K562 (cell line): ENCODE data around the gene ATP6V0D1. TPM values are rescaled to one million over a fixed set of nuclear protein-coding genes. Genes with fewer than 3 reads are reported as not detected.

Source experiments
- ATAC-seq: fragments of 200-7000 bp; cut with Tn5 transposase; 3 replicates; pipeline ENCODE4 v1.9.1; 2020; ENCODE audit warnings: moderate library complexity
- BruUV-seq: library from RNA; stranded (reverse); fragments of 400-500 nt; replicated peaks from 2 replicates; lab custom pipeline; 2021; lab: Mats Ljungman, UMichigan
- CTCF ChIA-PET: fragments of 300-600 bp; formaldehyde crosslinking; extraction: SDS; loops from one replicate; lab custom pipeline; 2021; ENCODE audit warnings: low intra/inter-chr PET ratio; lab: Yijun Ruan, JAX
- POLR2A ChIA-PET: fragments of 300-600, 350-650 bp; sonication (Branson Sonifier 250); formaldehyde crosslinking; extraction: SDS; loops from one replicate; lab custom pipeline; 2021; ENCODE audit warnings: antibody characterized with exemption, inconsistent platforms; lab: Yijun Ruan, JAX
- DNase-seq, 4 experiments: peaks; one replicate each; pipeline versions ENCODE4 v3.0.0 to v3.0.0-alpha.2; 2011 to 2018; ENCODE audit warnings: low spot score in 3 of 4, mixed read lengths in 3 of 4; ENCODE audit errors: extremely low read depth in 1 of 4
- FAIRE-seq: peaks from 2 replicates; lab custom pipeline; 2011; peaks lifted over from hg19 to GRCh38; lab: Jason Lieb, UNC
- H2AFZ ChIP-seq: 2 replicates; pipeline ENCODE4 v1.6.0; 2011; ENCODE audit warnings: low read depth, low read length, control low read depth, inconsistent platforms
- H3K27ac ChIP-seq: fragments of 200-600 bp; 3 replicates; pipeline ENCODE4 v1.8.0; 2011; ENCODE audit warnings: low read depth, mild to moderate bottlenecking, control low read depth, inconsistent platforms, low read length, moderate library complexity, mixed read lengths; ENCODE audit errors: extremely low read depth
- H3K27me3 ChIP-seq, 2 experiments: fragments of 300-600 bp in 1 of 2; 2 replicates in 1 of 2; 3 replicates in 1 of 2; pipeline versions ENCODE4 v1.6.0 to v1.8.0; 2011; ENCODE audit warnings: inconsistent platforms in 2 of 2, low read length in 2 of 2, mild to moderate bottlenecking in 1 of 2, mixed read lengths in 1 of 2, moderate library complexity in 1 of 2; ENCODE audit not compliant: control insufficient read depth in 2 of 2, insufficient read depth in 2 of 2
- H3K36me3 ChIP-seq: fragments of 300-600 bp; 3 replicates; pipeline ENCODE4 v1.8.0; 2011; ENCODE audit warnings: mild to moderate bottlenecking, low read length, inconsistent platforms; ENCODE audit not compliant: control insufficient read depth, insufficient read depth
- H3K4me1 ChIP-seq, 2 experiments: fragments of 200-600 bp in 1 of 2; replicated peaks in 1 of 2; 2 replicates in 1 of 2; 3 replicates in 1 of 2; pipeline versions ENCODE4 v1.5.1 to v1.8.0; 2011; ENCODE audit warnings: inconsistent platforms in 2 of 2, low read length in 2 of 2, mild to moderate bottlenecking in 1 of 2, mixed read lengths in 1 of 2, moderate library complexity in 1 of 2; ENCODE audit not compliant: control insufficient read depth in 2 of 2, insufficient read depth in 2 of 2
- H3K4me2 ChIP-seq: 2 replicates; pipeline ENCODE4 v1.6.1; 2011; ENCODE audit warnings: low read length, control low read depth, inconsistent platforms, mixed read lengths; ENCODE audit not compliant: insufficient read depth
- H3K4me3 ChIP-seq: fragments of 200-600 bp; sonication (generic), shearing (Covaris generic); 2 replicates; pipeline ENCODE4 v1.5.1; 2016; ENCODE audit warnings: control low read depth, inconsistent platforms
- H3K79me2 ChIP-seq: fragments of 200-600 bp; 3 replicates; pipeline ENCODE4 v1.8.0; 2011; ENCODE audit warnings: low read length, inconsistent platforms; ENCODE audit not compliant: control insufficient read depth, insufficient read depth
- H3K9ac ChIP-seq, 2 experiments: 2 replicates each; pipeline versions ENCODE4 v1.6.0 to v1.6.1; 2011; ENCODE audit warnings: low read depth in 2 of 2, low read length in 2 of 2, control low read depth in 1 of 2, inconsistent platforms in 1 of 2, mild to moderate bottlenecking in 1 of 2, mixed read lengths in 1 of 2; ENCODE audit not compliant: insufficient read depth in 1 of 2
- H3K9me1 ChIP-seq: one replicate; pipeline ENCODE4 v1.6.0; 2011; ENCODE audit warnings: inconsistent platforms, mild to moderate bottlenecking, low read length, moderate library complexity; ENCODE audit not compliant: control insufficient read depth, insufficient read depth
- H3K9me3 ChIP-seq: replicated peaks from 2 replicates; pipeline ENCODE4 v1.5.1; 2011; ENCODE audit warnings: low read depth, low read length, inconsistent platforms; ENCODE audit not compliant: control insufficient read depth, insufficient read depth
- H4K20me1 ChIP-seq: replicated peaks from 2 replicates; pipeline ENCODE4 v1.6.1; 2011; ENCODE audit warnings: low read length, inconsistent platforms, mixed read lengths; ENCODE audit not compliant: control insufficient read depth, insufficient read depth
- MYC ChIP-seq, 2 experiments: fragments of 250-450 bp in 1 of 2; sonication (Bioruptor Pico) in 1 of 2; IDR thresholded peaks; 2 replicates each; pipeline versions ENCODE4 v1.5.1 to v1.6.1; 2012 to 2021; ENCODE audit warnings: low read depth in 2 of 2, borderline replicate concordance in 1 of 2, improper control_type of control experiment in 1 of 2, low read length in 1 of 2, mild to moderate bottlenecking in 1 of 2, moderate library complexity in 1 of 2
- PURB ChIP-seq: sonication (generic); formaldehyde crosslinking; IDR thresholded peaks from 2 replicates; pipeline ENCODE4 v1.9.0; 2021; ENCODE audit warnings: low read depth, mild to moderate bottlenecking, missing genetic modification reagents
- SAFB2 ChIP-seq: fragments of 200-400 bp; formaldehyde crosslinking; IDR thresholded peaks from 2 replicates; pipeline ENCODE4 v1.6.1; 2018; ENCODE audit warnings: borderline replicate concordance, low read length, low read depth, moderate library complexity; ENCODE audit not compliant: severe bottlenecking
- SMC3 ChIP-seq: conservative IDR thresholded peaks from 2 replicates; pipeline ENCODE4 v1.6.1; 2011; ENCODE audit warnings: low read depth, low read length, improper control_type of control experiment; ENCODE audit not compliant: insufficient read depth
- ZBTB8A ChIP-seq: fragments of 450-650 bp; IDR thresholded peaks from 2 replicates; pipeline ENCODE4 v1.6.1; 2018; ENCODE audit warnings: mild to moderate bottlenecking, moderate library complexity; ENCODE audit not compliant: partially characterized antibody
- WGBS: fragments of 100-300 bp; shearing (Covaris generic); methylation state at CpG from one replicate; pipeline ENCODE4 v1.1.6; 2016; ENCODE audit warnings: low coverage, mixed read lengths; ENCODE audit not compliant: insufficient coverage; ENCODE audit errors: missing lambda C conversion rate; 5-methylcytosine and 5-hydroxymethylcytosine counted together
- in situ Hi-C: fragments of 300-500 bp; cut with MboI; formaldehyde crosslinking; loops from 4 replicates; pipeline ENCODE4 v1.15.0; 2018; ENCODE audit warnings: inconsistent platforms, mixed read lengths
- intact Hi-C: fragments of 100-400 bp; cut with micrococcal nuclease; formaldehyde crosslinking; loops from 2 replicates; pipeline ENCODE4 v1.14.2; 2022
- polyA plus RNA-seq, 8 experiments: library from polyadenylated mRNA; depleted of rRNA in 4 of 8; stranded (reverse) in 5 of 8; unstranded in 3 of 8; fragments of >200 nt; fragmentation: Nextera tagmentation in 2 of 8; fragmentation: Illumina TruSeq in 1 of 8; extraction: Ambion mirVana in 2 of 8; extraction: Trizol in 1 of 8; gene quantifications; 2 replicates each; pipeline versions ENCODE4 v1.2.1 to v1.2.3, GENCODE V29; 2011 to 2014; ENCODE audit warnings: inconsistent platforms in 1 of 8, missing spikeins in 1 of 8
- total RNA-seq, 7 experiments: library from RNA; depleted of rRNA in 6 of 7; stranded (reverse); fragments of >200 nt in 6 of 7; fragmentation: Illumina TruSeq in 2 of 7; extraction: Trizol in 2 of 7; gene quantifications; 2 replicates each; pipeline versions ENCODE4 v1.2.1 to v1.2.3, GENCODE V29; 2011 to 2021; ENCODE audit warnings: low replicate concordance in 1 of 7
- TF ChIP-seq, protein P1 (sequence below), 3 experiments: fragments of 200-800 bp in 1 of 3; sonication (Bioruptor generic) in 1 of 3; sonication (generic) in 1 of 3; formaldehyde crosslinking in 1 of 3; IDR thresholded peaks; 2 replicates each; pipeline versions ENCODE4 v1.6.1 to v1.8.0; 2016 to 2022; ENCODE audit warnings: mild to moderate bottlenecking in 2 of 3, missing compliant biosample characterization in 2 of 3, missing genetic modification characterization in 2 of 3, missing genetic modification reagents in 1 of 3

Gene ATP6V0D1
- total and polyA plus RNA-seq, 9 of the 15 experiments (the other 6 are each of a cell fraction or from before 2014, with no cell fraction given) = 23.2 to 69.7 (median 45.6) TPM

DNA sequence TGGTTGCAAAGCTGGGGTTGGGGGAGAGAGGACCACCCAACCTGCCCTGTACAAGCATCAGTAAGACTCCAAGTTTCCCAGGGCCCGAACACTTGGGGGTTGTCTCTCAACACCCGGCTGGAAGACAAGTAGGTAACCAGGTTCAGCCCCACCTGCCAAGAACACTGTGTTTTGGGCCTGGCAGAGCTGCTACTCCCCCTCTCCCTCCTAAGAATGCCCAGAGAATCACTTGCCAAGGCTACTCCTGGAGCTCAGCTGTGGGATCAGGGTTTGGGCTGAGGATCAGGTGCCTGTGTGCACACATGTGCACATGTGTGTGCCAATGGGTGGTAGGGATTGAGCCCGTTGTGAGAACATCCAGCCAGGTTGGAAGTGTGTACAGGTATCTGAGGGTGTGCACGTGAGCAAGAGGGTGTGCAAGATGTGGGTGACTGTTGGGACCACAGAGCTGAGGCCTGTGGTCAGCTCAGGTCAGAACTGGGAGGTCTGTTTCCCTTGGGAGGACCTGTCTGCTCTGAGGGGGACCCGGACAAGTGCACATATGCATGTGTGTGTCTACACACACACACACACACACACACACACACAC is 47.7 kb downstream of the ATP6V0D1 start:
- peaks cover 13% of the 10 kb centered on the region; the same call in 1 of the 3 replicates for H3K36me3 ChIP-seq
- ATAC-seq (no peak), FAIRE-seq (no peak), DNase-seq (no peak)
- WGBS = 60% methylated on average over 4 of the region's 5 CpGs
- no peak overlapping the region for H3K4me2 ChIP-seq
- H4K20me1 ChIP-seq = peaks cover 13% of the 10 kb centered on the region; the same call in 1 of the 2 replicates
- in situ Hi-C loops (no loop called here), intact Hi-C loops (no loop called here)
- TF ChIP-seq SAFB2 (no peak), SMC3 (no peak)
- CTCF ChIA-PET = no interaction called here
- H3K4me3 ChIP-seq = no peak overlapping the region
- no peak overlapping the region for H2AFZ ChIP-seq
- H3K4me1 ChIP-seq = peaks cover 6 to 39% of the 10 kb centered on the region in 2 experiments; a peak in 3 of 5 replicates
- no TSS peak for BruUV-seq
- H3K27ac ChIP-seq = no peak overlapping the region
- POLR2A ChIA-PET = interaction anchor here (0.8 to 1.2 kb wide), 4 partner anchors 9 to 19 kb away, joined by 3 read pairs; no protein-coding TSS in a partner anchor
- no peaks in the 10 kb centered on the region for H3K9me3 ChIP-seq
- peak overlapping the region in 1 of 2 experiments; percentile 43; a peak in 1 of 4 replicates for H3K9ac ChIP-seq
- no peaks in the 10 kb centered on the region for H3K79me2 ChIP-seq
- peaks cover 3% of the 10 kb centered on the region for H3K9me1 ChIP-seq
- H3K27me3 ChIP-seq = no peaks in the 10 kb centered on the region

GRCh38 chr16:67432506-67432890 is 48.5 kb downstream of the ATP6V0D1 start:
- Histone ChIP-seq H3K79me2 (no peaks in the 10 kb centered on the region), H3K4me1 (peaks cover 6 to 39% of the 10 kb centered on the region in 2 experiments; a peak in 3 of 5 replicates), H3K36me3 (peaks cover 6% of the 10 kb centered on the region; the same call in 1 of the 3 replicates), H3K4me2 (no peak overlapping the region), H3K9me1 (peaks cover 3% of the 10 kb centered on the region), H3K27ac (no peak overlapping the region), H4K20me1 (peaks cover 13% of the 10 kb centered on the region; the same call in 1 of the 2 replicates), H3K9ac (0 out of 4 replicates have a peak overlapping the region, but pooled peaks of 1 of the 2 experiments have one; percentile 68), H3K27me3 (no peaks in the 10 kb centered on the region), H2AFZ (no peak overlapping the region), H3K4me3 (no peak overlapping the region), H3K9me3 (no peaks in the 10 kb centered on the region)
- ATAC-seq (no peak), DNase-seq (no peak), FAIRE-seq (peak; percentile 15)
- in situ Hi-C loops = no loop called here
- 62% methylated on average over 5 of the region's 5 CpGs for WGBS
- no TSS peak for BruUV-seq
- ChIA-PET POLR2A (no interaction called here), CTCF (no interaction called here)
- intact Hi-C loops = no loop called here
- TF ChIP-seq MYC (IDR thresholded peaks at IDR 0.05; ENCODE audit: low read depth, low read length) (no peak), MYC (CRISPR knock-in tag; IDR thresholded peaks at IDR 0.05; ENCODE audit: borderline replicate concordance, low read depth) (no peak), ZBTB8A (no peak), PURB (no peak)
- TF ChIP-seq, protein P1, sequence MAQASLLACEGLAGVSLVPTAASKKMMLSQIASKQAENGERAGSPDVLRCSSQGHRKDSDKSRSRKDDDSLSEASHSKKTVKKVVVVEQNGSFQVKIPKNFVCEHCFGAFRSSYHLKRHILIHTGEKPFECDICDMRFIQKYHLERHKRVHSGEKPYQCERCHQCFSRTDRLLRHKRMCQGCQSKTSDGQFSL (CRISPR knock-in tag; IDR thresholded peaks at IDR 0.05) = 0 out of 2 replicates have a peak, but pooled peaks have one; percentile 5
- TF ChIP-seq, protein P1 (tag; IDR thresholded peaks at IDR 0.05) = no peak
